WERI-Rb-1 (cell line): ENCODE data around the gene KLHL3.

ENCODE experiments used
- DNase-seq: peaks from one replicate; pipeline ENCODE4 v3.0.0-alpha.2; 2020
- H3K27ac ChIP-seq: fragments of 250-450 bp; sonication (Bioruptor Pico); 2 replicates; pipeline ENCODE4 v1.5.1; 2020; ENCODE audit warnings: mild to moderate bottlenecking, moderate library complexity
- H3K27me3 ChIP-seq: fragments of 250-450 bp; sonication (Bioruptor Pico); 2 replicates; pipeline ENCODE4 v1.5.1; 2021; ENCODE audit warnings: mild to moderate bottlenecking, low read depth, moderate library complexity; ENCODE audit not compliant: insufficient read depth, severe bottlenecking
- H3K36me3 ChIP-seq: fragments of 250-450 bp; sonication (Bioruptor Pico); 2 replicates; pipeline ENCODE4 v1.5.1; 2020; ENCODE audit warnings: mild to moderate bottlenecking, moderate library complexity
- H3K4me3 ChIP-seq: 2 replicates; pipeline ENCODE4 v1.5.1; 2011; ENCODE audit warnings: low read depth, mild to moderate bottlenecking, control low read depth, low read length
- H3K9me3 ChIP-seq: fragments of 250-450 bp; sonication (Bioruptor Pico); 2 replicates; pipeline ENCODE4 v1.5.1; 2021; ENCODE audit warnings: mild to moderate bottlenecking, moderate library complexity; ENCODE audit not compliant: severe bottlenecking
- CTCF ChIP-seq: IDR thresholded peaks from 2 replicates; pipeline ENCODE4 v1.5.1; 2011; ENCODE audit warnings: low read depth, mild to moderate bottlenecking, control low read depth, inconsistent platforms, low read length

Gene KLHL3

GRCh38 chr5:137602721-137603273 is 133.1 kb downstream of the KLHL3 start:
- no peak for DNase-seq
- Histone ChIP-seq H3K27me3 (no peaks in the 10 kb centered on the region), H3K27ac (no peak overlapping the region), H3K9me3 (no peaks in the 10 kb centered on the region), H3K36me3 (no peaks in the 10 kb centered on the region), H3K4me3 (no peak overlapping the region)
- TF ChIP-seq CTCF: no peak

GRCh38 chr5:137600721-137601360 is 135.0 kb downstream of the KLHL3 start:
- no peak for DNase-seq
- H3K36me3 ChIP-seq: no peaks in the 10 kb centered on the region
- H3K27me3 ChIP-seq: no peaks in the 10 kb centered on the region
- H3K27ac ChIP-seq: no peak overlapping the region
- no peak for TF ChIP-seq CTCF
- no peaks in the 10 kb centered on the region for H3K9me3 ChIP-seq
- no peak overlapping the region for H3K4me3 ChIP-seq

- Histone ChIP-seq H3K9me3 (no peaks in the 10 kb centered on the region), H3K27ac (no peak overlapping the region), H3K4me3 (no peak overlapping the region), H3K36me3 (no peaks in the 10 kb centered on the region), H3K27me3 (no peaks in the 10 kb centered on the region)
- no peak for DNase-seq
- TF ChIP-seq CTCF: no peak
Measured at GRCh38 chr5:137599457-137599856, 136.4 kb downstream of the KLHL3 start.

- DNase-seq: no peak
- Histone ChIP-seq H3K4me3 (no peak overlapping the region), H3K36me3 (no peaks in the 10 kb centered on the region), H3K27me3 (no peaks in the 10 kb centered on the region), H3K27ac (no peak overlapping the region), H3K9me3 (no peaks in the 10 kb centered on the region)
- no peak for TF ChIP-seq CTCF
Measured at GRCh38 chr5:137598399-137598798, 137.5 kb downstream of the KLHL3 start.

GRCh38 chr5:137596941-137597340 is 138.9 kb downstream of the KLHL3 start:
- DNase-seq: no peak
- no peaks in the 10 kb centered on the region for H3K27me3 ChIP-seq

More at GRCh38 chr5:137596941-137597340, 138.9 kb downstream of the KLHL3 start:
- TF ChIP-seq CTCF: no peak
- Histone ChIP-seq H3K27ac (no peak overlapping the region), H3K9me3 (peaks cover 4% of the 10 kb centered on the region), H3K36me3 (no peaks in the 10 kb centered on the region), H3K4me3 (no peak overlapping the region)
